Measurements from ENCODE around the gene SLC35F1. TPM values are rescaled to one million over a fixed set of nuclear protein-coding genes. Genes with fewer than 3 reads are reported as not detected.

SLC35F1 gene
- total RNA-seq, 1 experiment from 2014 or later: 0.84 TPM

Other genes with a start within 250 kb of the SLC35F1 start
- gene NUS1, start 231.8 kb upstream of the SLC35F1 start, total RNA-seq (2014; rRNA removed; shearing (Covaris generic)): 17.7 and 22.5 TPM in 2 replicates

Data from RPMI7951 (cell line).